Measurements from ENCODE around the gene GJB6. TPM values are rescaled to one million over a fixed set of nuclear protein-coding genes. Genes with fewer than 3 reads are reported as not detected.

GJB6 gene
- polyA plus RNA-seq, 2 of the 4 experiments (the other 2 are of a cell fraction) = 0.06 TPM; not detected in 1

- FAIRE-seq (no peak), ATAC-seq (no peak), DNase-seq (ENCODE audit: low read depth in 1 of 2, low spot score in 1 of 2) (no peak)
- 76% methylated on average over 13 of the region's 14 CpGs for WGBS (ENCODE audit: missing lambda C conversion rate)
- Histone ChIP-seq H3K4me3 (no peak overlapping the region), H3K4me2 (no peak overlapping the region), H3K27ac (no peak overlapping the region), H3K4me1 (peaks cover 17% of the 10 kb centered on the region), H3K9me3 (no peaks in the 10 kb centered on the region)
- no peak for TF ChIP-seq FOXS1 (CRISPR knock-in tag; IDR thresholded peaks at IDR 0.05)
- ChIA-PET CTCF (interaction anchor here (0.8 to 2.6 kb wide), 2 partner anchors 13 to 21 kb away, joined by 3 to 10 read pairs; no protein-coding TSS in a partner anchor), POLR2A (no interaction called here)
Observed at GRCh38 chr13:20175907-20176652, 56.0 kb downstream of the GJB6 start.

GRCh38 chr13:20175406-20175794 lies 56.7 kb downstream of the GJB6 start:
- 95% methylated on average over 3 of the region's 3 CpGs for WGBS (ENCODE audit: missing lambda C conversion rate)
- CTCF ChIA-PET = interaction anchor here (0.8 to 2.6 kb wide), 4 partner anchors 9 to 22 kb away, joined by 3 to 10 read pairs (median 6); no protein-coding TSS in a partner anchor

More at GRCh38 chr13:20175406-20175794, 56.7 kb downstream of the GJB6 start:
- no peaks in the 10 kb centered on the region for H3K9me3 ChIP-seq
- FAIRE-seq = no peak
- TF ChIP-seq JUN (IDR thresholded peaks at IDR 0.05) = no peak
- TF ChIP-seq EP300 (IDR thresholded peaks at IDR 0.05) = no peak
- no peak for TF ChIP-seq CTCF (IDR thresholded peaks at IDR 0.05)
- TF ChIP-seq JUNB (IDR thresholded peaks at IDR 0.05) = no peak
- TF ChIP-seq ZC3H11A (IDR thresholded peaks at IDR 0.05) = no peak
- TF ChIP-seq RFX5 (IDR thresholded peaks at IDR 0.05) = no peak
- TF ChIP-seq GATA3 (IDR thresholded peaks at IDR 0.05; ENCODE audit: borderline replicate concordance) = no peak
- no peak for TF ChIP-seq MAZ (IDR thresholded peaks at IDR 0.05; ENCODE audit: borderline replicate concordance, low read depth, low read length)
- TF ChIP-seq MAFK (IDR thresholded peaks at IDR 0.05; ENCODE audit: partially characterized antibody) = no peak
- no peak for TF ChIP-seq ZSCAN20 (CRISPR knock-in tag; IDR thresholded peaks at IDR 0.05)
- no peak for TF ChIP-seq ZNF302 (CRISPR knock-in tag; IDR thresholded peaks at IDR 0.05)
- TF ChIP-seq CBX8 (IDR thresholded peaks at IDR 0.05) = no peak
- no peak for TF ChIP-seq EHF (CRISPR knock-in tag; IDR thresholded peaks at IDR 0.05)
- no peak for TF ChIP-seq HEYL (CRISPR knock-in tag; IDR thresholded peaks at IDR 0.05)
- no peak for TF ChIP-seq CHD4 (IDR thresholded peaks at IDR 0.05; ENCODE audit: borderline replicate concordance)
- TF ChIP-seq BCL3 (IDR thresholded peaks at IDR 0.05) = no peak
- TF ChIP-seq, protein P1, sequence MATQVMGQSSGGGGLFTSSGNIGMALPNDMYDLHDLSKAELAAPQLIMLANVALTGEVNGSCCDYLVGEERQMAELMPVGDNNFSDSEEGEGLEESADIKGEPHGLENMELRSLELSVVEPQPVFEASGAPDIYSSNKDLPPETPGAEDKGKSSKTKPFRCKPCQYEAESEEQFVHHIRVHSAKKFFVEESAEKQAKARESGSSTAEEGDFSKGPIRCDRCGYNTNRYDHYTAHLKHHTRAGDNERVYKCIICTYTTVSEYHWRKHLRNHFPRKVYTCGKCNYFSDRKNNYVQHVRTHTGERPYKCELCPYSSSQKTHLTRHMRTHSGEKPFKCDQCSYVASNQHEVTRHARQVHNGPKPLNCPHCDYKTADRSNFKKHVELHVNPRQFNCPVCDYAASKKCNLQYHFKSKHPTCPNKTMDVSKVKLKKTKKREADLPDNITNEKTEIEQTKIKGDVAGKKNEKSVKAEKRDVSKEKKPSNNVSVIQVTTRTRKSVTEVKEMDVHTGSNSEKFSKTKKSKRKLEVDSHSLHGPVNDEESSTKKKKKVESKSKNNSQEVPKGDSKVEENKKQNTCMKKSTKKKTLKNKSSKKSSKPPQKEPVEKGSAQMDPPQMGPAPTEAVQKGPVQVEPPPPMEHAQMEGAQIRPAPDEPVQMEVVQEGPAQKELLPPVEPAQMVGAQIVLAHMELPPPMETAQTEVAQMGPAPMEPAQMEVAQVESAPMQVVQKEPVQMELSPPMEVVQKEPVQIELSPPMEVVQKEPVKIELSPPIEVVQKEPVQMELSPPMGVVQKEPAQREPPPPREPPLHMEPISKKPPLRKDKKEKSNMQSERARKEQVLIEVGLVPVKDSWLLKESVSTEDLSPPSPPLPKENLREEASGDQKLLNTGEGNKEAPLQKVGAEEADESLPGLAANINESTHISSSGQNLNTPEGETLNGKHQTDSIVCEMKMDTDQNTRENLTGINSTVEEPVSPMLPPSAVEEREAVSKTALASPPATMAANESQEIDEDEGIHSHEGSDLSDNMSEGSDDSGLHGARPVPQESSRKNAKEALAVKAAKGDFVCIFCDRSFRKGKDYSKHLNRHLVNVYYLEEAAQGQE (IDR thresholded peaks at IDR 0.05) = no peak
- no peak for TF ChIP-seq RCOR1 (IDR thresholded peaks at IDR 0.05; ENCODE audit: low read depth, low read length)
- no peak for TF ChIP-seq CHD2 (IDR thresholded peaks at IDR 0.05; ENCODE audit: low read length, partially characterized antibody)
- no peak for TF ChIP-seq SMC3 (IDR thresholded peaks at IDR 0.05)
- no peak for DNase-seq (ENCODE audit: low read depth in 1 of 2, low spot score in 1 of 2)
- H3K4me1 ChIP-seq = peaks cover 17% of the 10 kb centered on the region
- ATAC-seq = no peak
- H3K27ac ChIP-seq = peak overlapping the region; percentile 59 to 80; a peak in 5 of 6 replicates
- POLR2A ChIA-PET = no interaction called here
- H3K4me2 ChIP-seq = peak overlapping the region; percentile 73
- no peak overlapping the region for H3K4me3 ChIP-seq

All from A549 (cell line).